Neural progenitor cell (in vitro differentiated cells): ENCODE data around the gene POP7. TPM values are rescaled to one million over a fixed set of nuclear protein-coding genes. Genes with fewer than 3 reads are reported as not detected.

Experiments used
- DNase-seq: peaks from one replicate; pipeline ENCODE4 v3.0.0-alpha.2; 2016; ENCODE audit warnings: low spot score
- H2AFZ ChIP-seq: fragments of 200-600 bp; sonication (generic); replicated peaks from 2 replicates; pipeline ENCODE4 v1.6.1; 2016; ENCODE audit warnings: antibody characterized with exemption
- H3F3A ChIP-seq: fragments of 200-600 bp; sonication (generic); 2 replicates; pipeline ENCODE4 v1.6.1; 2016; ENCODE audit warnings: antibody characterized with exemption, low read depth
- H3K27ac ChIP-seq: fragments of 200-600 bp; sonication (generic); 2 replicates; pipeline ENCODE4 v1.5.1; 2016; ENCODE audit warnings: mild to moderate bottlenecking
- H3K27me3 ChIP-seq: fragments of 200-600 bp; sonication (generic); 2 replicates; pipeline ENCODE4 v1.6.1; 2016; ENCODE audit warnings: mild to moderate bottlenecking, moderate library complexity
- H3K36me3 ChIP-seq: fragments of 200-600 bp; sonication (generic); 2 replicates; pipeline ENCODE4 v1.5.1; 2016
- H3K4me1 ChIP-seq: fragments of 200-600 bp; sonication (generic); 2 replicates; pipeline ENCODE4 v1.6.1; 2016; ENCODE audit warnings: mixed run types
- H3K4me2 ChIP-seq: fragments of 200-600 bp; sonication (generic); 2 replicates; pipeline ENCODE4 v1.6.1; 2016
- H3K4me3 ChIP-seq: fragments of 200-600 bp; sonication (generic); 2 replicates; pipeline ENCODE4 v1.5.1; 2016
- H3K79me2 ChIP-seq: fragments of 200-600 bp; sonication (generic); 2 replicates; pipeline ENCODE4 v1.6.1; 2016; ENCODE audit warnings: low read depth
- H3K9ac ChIP-seq: fragments of 200-600 bp; sonication (generic); 2 replicates; pipeline ENCODE4 v1.6.1; 2016
- H3K9me3 ChIP-seq: fragments of 200-600 bp; sonication (generic); 2 replicates; pipeline ENCODE4 v1.5.1; 2016; ENCODE audit warnings: low read depth
- H4K20me1 ChIP-seq: fragments of 200-600 bp; sonication (generic); 2 replicates; pipeline ENCODE4 v1.6.1; 2016; ENCODE audit warnings: low read depth
- H3K27ac Mint-ChIP-seq: 3 replicates; pipeline ENCODE4 v1.8.0; 2021; ENCODE audit warnings: mixed read lengths
- H3K27me3 Mint-ChIP-seq: 2 replicates; pipeline ENCODE4 v1.8.0; 2022; ENCODE audit warnings: low read depth, mild to moderate bottlenecking, inconsistent platforms, moderate library complexity, mixed read lengths; ENCODE audit not compliant: insufficient read depth
- H3K36me3 Mint-ChIP-seq: 3 replicates; pipeline ENCODE4 v1.8.0; 2021; ENCODE audit warnings: mixed read lengths
- H3K4me1 Mint-ChIP-seq: 3 replicates; pipeline ENCODE4 v1.8.0; 2021; ENCODE audit warnings: mixed read lengths
- H3K4me3 Mint-ChIP-seq: 3 replicates; pipeline ENCODE4 v1.8.0; 2021; ENCODE audit warnings: mild to moderate bottlenecking, moderate library complexity, mixed read lengths
- H3K9me3 Mint-ChIP-seq: 3 replicates; pipeline ENCODE4 v1.8.0; 2020; ENCODE audit warnings: mixed read lengths
- CTCF ChIP-seq: fragments of 200-600 bp; sonication (generic); IDR thresholded peaks from 2 replicates; pipeline ENCODE4 v1.5.1; 2017; ENCODE audit warnings: antibody characterized with exemption, mild to moderate bottlenecking
- EZH2 ChIP-seq: fragments of 200-600 bp; sonication (generic); IDR thresholded peaks from 2 replicates; pipeline ENCODE4 v1.6.1; 2017; ENCODE audit warnings: antibody characterized with exemption, mild to moderate bottlenecking, moderate library complexity
- EZH2phosphoT487 ChIP-seq: fragments of 200-600 bp; sonication (generic); IDR thresholded peaks from 2 replicates; pipeline ENCODE4 v1.6.1; 2017; ENCODE audit warnings: antibody characterized with exemption
- total RNA-seq: library from RNA; depleted of rRNA; stranded (reverse); fragments of >200 nt; gene quantifications from 2 replicates; pipeline ENCODE4 v1.2.3, GENCODE V29; 2015; ENCODE audit warnings: low replicate concordance

POP7 gene
- total RNA-seq, 1 donor from 2014 or later = 19.4 TPM

GRCh38 chr7:100752994-100753393, 47.1 kb downstream of the POP7 start:
- H3K9me3 Mint-ChIP-seq = no peaks in the 10 kb centered on the region
- H3K36me3 ChIP-seq = no peaks in the 10 kb centered on the region
- no peak overlapping the region for H3K4me3 ChIP-seq
- H3K27ac Mint-ChIP-seq = no peak overlapping the region
- H3F3A ChIP-seq = no peaks in the 10 kb centered on the region
- no peak overlapping the region for H3K9ac ChIP-seq
- H3K4me3 Mint-ChIP-seq = no peak overlapping the region
- no peak for DNase-seq
- H3K36me3 Mint-ChIP-seq = no peaks in the 10 kb centered on the region
- no peaks in the 10 kb centered on the region for H3K4me1 ChIP-seq
- TF ChIP-seq CTCF (no peak), EZH2phosphoT487 (no peak), EZH2 (no peak)
- H4K20me1 ChIP-seq = no peaks in the 10 kb centered on the region
- H3K27ac ChIP-seq = no peak overlapping the region
- H3K27me3 ChIP-seq = peaks cover 4% of the 10 kb centered on the region
- no peak overlapping the region for H2AFZ ChIP-seq
- no peak overlapping the region for H3K4me2 ChIP-seq
- H3K4me1 Mint-ChIP-seq = no peaks in the 10 kb centered on the region
- H3K27me3 Mint-ChIP-seq = peaks cover 12% of the 10 kb centered on the region
- H3K9me3 ChIP-seq = no peaks in the 10 kb centered on the region
- H3K79me2 ChIP-seq = no peaks in the 10 kb centered on the region

GRCh38 chr7:100753750-100754149, 47.8 kb downstream of the POP7 start:
- Mint-ChIP-seq H3K27ac (no peak overlapping the region), H3K9me3 (no peaks in the 10 kb centered on the region), H3K4me1 (no peaks in the 10 kb centered on the region), H3K36me3 (no peaks in the 10 kb centered on the region), H3K27me3 (peaks cover 14% of the 10 kb centered on the region), H3K4me3 (no peak overlapping the region)
- Histone ChIP-seq H3K9me3 (no peaks in the 10 kb centered on the region), H3K36me3 (no peaks in the 10 kb centered on the region), H2AFZ (no peak overlapping the region), H3K27me3 (peaks cover 4% of the 10 kb centered on the region), H3K4me3 (no peak overlapping the region), H3F3A (no peaks in the 10 kb centered on the region), H3K79me2 (no peaks in the 10 kb centered on the region), H3K4me1 (no peaks in the 10 kb centered on the region), H4K20me1 (no peaks in the 10 kb centered on the region), H3K27ac (no peak overlapping the region), H3K4me2 (no peak overlapping the region), H3K9ac (no peak overlapping the region)
- TF ChIP-seq EZH2 (no peak), EZH2phosphoT487 (no peak), CTCF (no peak)
- no peak for DNase-seq

Other genes starting within 250 kb of the POP7 start
- 0.71 TPM in 1 of 2 replicates, not detected in the other for gene SPACDR, start 241.9 kb upstream of the POP7 start, total RNA-seq
- 11.0 and 17.6 TPM in 2 replicates for gene TSC22D4, start 226.9 kb upstream of the POP7 start, total RNA-seq
- 1.2 and 6.7 TPM in 2 replicates for gene NYAP1, start 222.2 kb upstream of the POP7 start, total RNA-seq
- gene AGFG2, start 166.9 kb upstream of the POP7 start, total RNA-seq = 1.2 and 5.6 TPM in 2 replicates
- 1.5 TPM in 1 of 2 replicates, not detected in the other for gene SAP25, start 132.2 kb upstream of the POP7 start, total RNA-seq
- 4.5 and 55.9 TPM in 2 replicates for gene LRCH4, start 120.0 kb upstream of the POP7 start, total RNA-seq
- gene FBXO24, start 119.8 kb upstream of the POP7 start, total RNA-seq = 1.2 and 2.5 TPM in 2 replicates
- 6.6 and 8.5 TPM in 2 replicates for gene PCOLCE, start 103.8 kb upstream of the POP7 start, total RNA-seq
- gene MOSPD3, start 93.6 kb upstream of the POP7 start, total RNA-seq = 3.0 and 11.5 TPM in 2 replicates
- 0.34 and 1.9 TPM in 2 replicates for gene TFR2, start 64.6 kb upstream of the POP7 start, total RNA-seq
- not detected in 2 replicates for gene ACTL6B, start 49.7 kb upstream of the POP7 start, total RNA-seq
- gene GNB2, start 32.4 kb upstream of the POP7 start, total RNA-seq = 54.3 and 110 TPM in 2 replicates
- gene GIGYF1, start 11.9 kb upstream of the POP7 start, total RNA-seq = 24.2 and 64.5 TPM in 2 replicates
- 0.09 and 0.58 TPM in 2 replicates for gene EPO, start 14.3 kb downstream of the POP7 start, total RNA-seq
- 0.03 TPM in 1 of 2 replicates, not detected in the other for gene ZAN, start 27.5 kb downstream of the POP7 start, total RNA-seq
- 66.5 and 106 TPM in 2 replicates for gene EPHB4, start 121.4 kb downstream of the POP7 start, total RNA-seq
- gene SLC12A9, start 146.6 kb downstream of the POP7 start, total RNA-seq = 3.5 and 18.6 TPM in 2 replicates
- gene TRIP6, start 161.3 kb downstream of the POP7 start, total RNA-seq = 14.9 and 49.5 TPM in 2 replicates
- 60.4 and 108 TPM in 2 replicates for gene SRRT, start 169.0 kb downstream of the POP7 start, total RNA-seq
- gene UFSP1, start 183.6 kb downstream of the POP7 start, total RNA-seq = 4.0 TPM in 1 of 2 replicates, not detected in the other
- 0.90 TPM in 1 of 2 replicates, not detected in the other for gene ACHE, start 189.8 kb downstream of the POP7 start, total RNA-seq
- gene MUC3A, start 243.4 kb downstream of the POP7 start, total RNA-seq = 0.15 and 0.80 TPM in 2 replicates